Measurements from ENCODE around the gene TFPI. TPM values are rescaled to one million over a fixed set of nuclear protein-coding genes. Genes with fewer than 3 reads are reported as not detected.
A peak's percentile ranks its signal among the peaks of the same experiment; 100 is the strongest.
"Not testable (repeated sequence)": the region's sequence is repeated elsewhere in the genome, so short reads cannot be mapped to it uniquely, and the experiment has no call there.

TFPI gene
- total RNA-seq, 2 donors from 2014 or later, result 33.0 to 34.3 TPM

DNA sequence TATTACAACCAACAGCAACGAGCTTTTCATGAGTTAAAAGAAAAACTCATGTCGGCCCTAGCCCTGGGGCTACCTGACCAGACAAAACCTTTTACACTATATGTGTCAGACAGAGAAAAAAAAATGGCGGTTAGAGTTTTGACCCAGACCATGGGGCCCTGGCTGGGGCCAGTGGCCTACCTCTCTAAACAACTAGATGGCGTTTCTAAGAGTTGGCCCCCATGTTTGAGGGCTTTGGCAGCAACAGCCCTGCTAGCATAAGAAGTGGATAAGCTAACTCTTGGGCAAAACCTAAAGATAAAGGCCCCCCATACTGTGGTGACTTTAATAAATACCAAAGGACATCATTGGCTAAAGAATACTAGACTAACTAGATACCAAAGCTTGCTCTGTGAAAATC lies 39.3 kb downstream of the TFPI start:
- 88% methylated on average over 4 of the region's 4 CpGs; no CpG with 5 or more reads in 1 of the 2 experiments for WGBS, 2 experiments (ENCODE audit: insufficient coverage in 1 of 2, insufficient read length in 1 of 2)
- Histone ChIP-seq H3K9ac (ENCODE audit: extremely low read depth, low read length, poor library complexity, severe bottlenecking) (no peak overlapping the region), H3K36me3 (ENCODE audit: control insufficient read depth, insufficient read depth, low read length) (no peaks in the 10 kb centered on the region), H3K9me3 (ENCODE audit: control insufficient read depth, low read length) (peaks cover 24% of the 10 kb centered on the region), H3K4me3 (ENCODE audit: low read length) (no peak overlapping the region), H3K27me3 (ENCODE audit: control insufficient read depth, insufficient read depth, low read length, poor library complexity, severe bottlenecking) (no peaks in the 10 kb centered on the region), H3K4me1 (ENCODE audit: control insufficient read depth, insufficient read depth, low read length) (peaks cover 8% of the 10 kb centered on the region), H3K27ac (ENCODE audit: low read depth, low read length) (no peak overlapping the region)
- H3K4me3 Mint-ChIP-seq, result no peak overlapping the region
- no peak overlapping the region for H3K27ac Mint-ChIP-seq
- peaks cover 33% of the 10 kb centered on the region for H3K4me1 Mint-ChIP-seq
- H3K36me3 Mint-ChIP-seq (ENCODE audit: low read depth), result peaks cover 39% of the 10 kb centered on the region
- H3K9me3 Mint-ChIP-seq, result peaks cover 36% of the 10 kb centered on the region
- no peaks in the 10 kb centered on the region for H3K27me3 Mint-ChIP-seq (ENCODE audit: insufficient read depth)
- no peak for DNase-seq
- TF ChIP-seq CTCF (conservative IDR thresholded peaks at IDR 0.05), result no peak

- Mint-ChIP-seq H3K36me3 (ENCODE audit: low read depth) (peaks cover 36% of the 10 kb centered on the region), H3K4me1 (peaks cover 37% of the 10 kb centered on the region), H3K9me3 (peaks cover 31% of the 10 kb centered on the region)
- H3K4me3 ChIP-seq (ENCODE audit: low read length); H3K36me3 ChIP-seq (ENCODE audit: control insufficient read depth, insufficient read depth, low read length); DNase-seq; H3K27ac Mint-ChIP-seq; H3K4me3 Mint-ChIP-seq; H3K27ac ChIP-seq (ENCODE audit: low read depth, low read length); H3K9ac ChIP-seq (ENCODE audit: extremely low read depth, low read length, poor library complexity, severe bottlenecking); H3K4me1 ChIP-seq (ENCODE audit: control insufficient read depth, insufficient read depth, low read length); H3K27me3 ChIP-seq (ENCODE audit: control insufficient read depth, insufficient read depth, low read length, poor library complexity, severe bottlenecking); H3K27me3 Mint-ChIP-seq (ENCODE audit: insufficient read depth): not testable (repeated sequence)
- peaks cover 24% of the 10 kb centered on the region for H3K9me3 ChIP-seq (ENCODE audit: control insufficient read depth, low read length)
- WGBS, 2 experiments (ENCODE audit: insufficient coverage in 1 of 2, insufficient read length in 1 of 2), result 96% methylated on average over 6 of the region's 6 CpGs
Observed at GRCh38 chr2:187514235-187514829, 39.9 kb downstream of the TFPI start.

- Mint-ChIP-seq H3K4me1 (peaks cover 41% of the 10 kb centered on the region), H3K9me3 (peaks cover 27% of the 10 kb centered on the region), H3K4me3 (peak overlapping the region; percentile 47), H3K36me3 (ENCODE audit: low read depth) (peaks cover 34% of the 10 kb centered on the region)
- H3K27ac Mint-ChIP-seq; DNase-seq; H3K4me1 ChIP-seq (ENCODE audit: control insufficient read depth, insufficient read depth, low read length); H3K9ac ChIP-seq (ENCODE audit: extremely low read depth, low read length, poor library complexity, severe bottlenecking); H3K27ac ChIP-seq (ENCODE audit: low read depth, low read length); H3K27me3 ChIP-seq (ENCODE audit: control insufficient read depth, insufficient read depth, low read length, poor library complexity, severe bottlenecking); H3K4me3 ChIP-seq (ENCODE audit: low read length); H3K36me3 ChIP-seq (ENCODE audit: control insufficient read depth, insufficient read depth, low read length); H3K27me3 Mint-ChIP-seq (ENCODE audit: insufficient read depth): not testable (repeated sequence)
- peaks cover 21% of the 10 kb centered on the region for H3K9me3 ChIP-seq (ENCODE audit: control insufficient read depth, low read length)
- 67 to 82% methylated on average over 2 to 5 of the region's 5 CpGs for WGBS, 2 experiments (ENCODE audit: insufficient coverage in 1 of 2, insufficient read length in 1 of 2)
Observed at GRCh38 chr2:187513460-187514234, 40.6 kb downstream of the TFPI start.
